Measurements from ENCODE around the gene HOXA5.

Gene HOXA5

GRCh38 chr7:27160145-27160545, 16.7 kb upstream of the HOXA5 start:
- peak; percentile 35 for DNase-seq (ENCODE audit: low spot score)

GRCh38 chr7:27159266-27160144, 16.0 kb upstream of the HOXA5 start:
- peak; percentile 54 for DNase-seq (ENCODE audit: low spot score)

- peak; percentile 34 for DNase-seq (ENCODE audit: low spot score)
Measured at GRCh38 chr7:27158436-27159265, 15.2 kb upstream of the HOXA5 start.

GRCh38 chr7:27157702-27158431, 14.4 kb upstream of the HOXA5 start:
- DNase-seq (ENCODE audit: low spot score): peak; percentile 43

- DNase-seq (ENCODE audit: low spot score): peak; percentile 31
Measured at GRCh38 chr7:27156916-27157701, 13.6 kb upstream of the HOXA5 start.

GRCh38 chr7:27156508-27156898, 13.0 kb upstream of the HOXA5 start, which contains the start of gene HOXA7:
Gene HOXA7, minus strand, starts transcription at chr7:27156675. Its CDS starts 130 bp downstream, at chr7:27156545.
- DNase-seq (ENCODE audit: low spot score): peak; percentile 81

- no peak for DNase-seq (ENCODE audit: low spot score)
Measured at GRCh38 chr7:27155816-27156507, 12.5 kb upstream of the HOXA5 start.

- DNase-seq (ENCODE audit: low spot score): peak; percentile 87
Measured at GRCh38 chr7:27154901-27155815, 11.7 kb upstream of the HOXA5 start.

- DNase-seq (ENCODE audit: low spot score): no peak
Measured at GRCh38 chr7:27154369-27154768, 10.9 kb upstream of the HOXA5 start.

GRCh38 chr7:27153526-27153925, 10.0 kb upstream of the HOXA5 start:
- DNase-seq (ENCODE audit: low spot score): no peak

GRCh38 chr7:27152816-27153442, 9.4 kb upstream of the HOXA5 start:
- no peak for DNase-seq (ENCODE audit: low spot score)

GRCh38 chr7:27151931-27152815, 8.7 kb upstream of the HOXA5 start, which contains the start of gene HOXA3:
Gene HOXA3, minus strand, starts transcription at chr7:27152583. Its CDS starts 41,943 bp downstream, at chr7:27110640.
- DNase-seq (ENCODE audit: low spot score): peak; percentile 79

- no peak for DNase-seq (ENCODE audit: low spot score)
Measured at GRCh38 chr7:27151341-27151930, 8.0 kb upstream of the HOXA5 start.

- DNase-seq (ENCODE audit: low spot score): peak; percentile 90
Measured at GRCh38 chr7:27150568-27151340, 7.3 kb upstream of the HOXA5 start.

GRCh38 chr7:27149842-27150567, 6.5 kb upstream of the HOXA5 start:
- DNase-seq (ENCODE audit: low spot score): peak; percentile 10

Data from kidney tubule cell (primary cell).